Stimulated activated CD4-positive, alpha-beta T cell treated with anti-CD3 and anti-CD28 coated beads, TNF-alpha, amount 100 ng/mL, for 48 hours (primary cell): ENCODE results near the gene EFEMP1.

Experiments
- DNase-seq, 3 donors: peaks; one replicate each; pipeline ENCODE4 v3.0.0-alpha.2; 2020; ENCODE audit warnings: low read depth in 3 of 3

EFEMP1 gene, protein sequence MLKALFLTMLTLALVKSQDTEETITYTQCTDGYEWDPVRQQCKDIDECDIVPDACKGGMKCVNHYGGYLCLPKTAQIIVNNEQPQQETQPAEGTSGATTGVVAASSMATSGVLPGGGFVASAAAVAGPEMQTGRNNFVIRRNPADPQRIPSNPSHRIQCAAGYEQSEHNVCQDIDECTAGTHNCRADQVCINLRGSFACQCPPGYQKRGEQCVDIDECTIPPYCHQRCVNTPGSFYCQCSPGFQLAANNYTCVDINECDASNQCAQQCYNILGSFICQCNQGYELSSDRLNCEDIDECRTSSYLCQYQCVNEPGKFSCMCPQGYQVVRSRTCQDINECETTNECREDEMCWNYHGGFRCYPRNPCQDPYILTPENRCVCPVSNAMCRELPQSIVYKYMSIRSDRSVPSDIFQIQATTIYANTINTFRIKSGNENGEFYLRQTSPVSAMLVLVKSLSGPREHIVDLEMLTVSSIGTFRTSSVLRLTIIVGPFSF

DNA sequence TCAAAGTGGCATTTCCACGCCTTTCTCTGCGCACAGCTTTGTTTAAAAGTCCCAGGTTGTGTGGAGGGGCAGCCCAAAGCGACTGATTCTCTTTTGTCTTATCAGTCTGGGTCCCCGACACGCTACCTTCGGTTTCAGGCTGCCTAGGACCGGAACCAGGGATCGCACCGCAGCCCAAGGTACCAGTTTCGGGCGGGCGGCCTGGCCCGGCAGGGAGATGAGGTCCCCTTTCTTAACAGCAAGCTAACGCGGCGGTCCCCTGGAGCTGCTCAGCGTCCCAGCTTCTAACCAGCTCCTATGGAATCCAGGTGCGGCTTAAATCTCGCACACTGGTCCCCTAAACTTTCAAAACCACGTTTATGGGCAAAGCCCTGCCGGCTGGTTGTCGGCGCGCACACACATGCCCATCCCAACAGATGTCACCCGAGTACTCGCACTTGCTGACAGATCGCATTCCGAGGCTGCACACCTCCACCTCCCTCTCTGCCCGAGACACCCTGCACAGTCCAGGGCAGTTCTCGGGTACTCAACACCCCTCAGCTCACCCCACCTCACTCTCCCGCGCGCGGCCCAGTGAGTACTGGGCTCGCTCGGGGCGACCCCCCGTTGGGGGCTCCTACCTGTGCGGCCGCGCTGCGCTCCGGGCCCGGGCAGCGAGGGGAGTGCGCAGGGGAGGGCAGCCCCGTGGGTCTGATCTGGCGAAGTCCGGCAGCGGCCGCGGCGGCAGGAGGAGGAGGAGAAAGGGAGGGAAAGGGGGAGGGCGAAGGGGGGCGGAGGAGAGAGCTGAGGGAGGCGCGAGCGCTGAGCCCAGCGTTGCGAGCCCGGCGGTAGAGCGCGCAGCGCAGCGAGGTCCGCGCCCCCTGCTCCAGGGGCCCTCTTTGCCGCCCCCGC, at the start of gene EFEMP1:
TSS of gene EFEMP1 (minus strand) at position 692 of the 891 bp plus-strand sequence. CDS start 1,342 bp downstream, outside the sequence.
- no peak for DNase-seq

DNA sequence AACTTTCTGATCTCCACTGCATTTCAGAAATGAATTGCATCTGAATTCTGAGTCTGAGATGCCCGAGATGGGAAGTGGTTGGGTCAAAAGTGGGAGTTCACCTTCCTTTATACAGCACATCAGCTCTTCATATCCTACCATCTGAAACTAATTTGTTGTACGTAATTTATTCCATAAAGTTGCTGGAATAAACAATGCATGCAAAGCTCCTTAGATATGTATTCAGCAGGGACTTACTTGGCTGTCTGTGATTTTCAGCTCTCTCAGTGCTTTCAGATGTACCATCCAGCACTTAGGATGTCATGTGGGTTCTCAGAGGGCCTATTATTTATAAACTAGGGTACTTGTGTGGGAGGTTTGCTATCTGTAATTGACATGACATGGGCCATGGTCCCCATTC, 46.9 kb upstream of the EFEMP1 start:
- DNase-seq, result no peak

DNA sequence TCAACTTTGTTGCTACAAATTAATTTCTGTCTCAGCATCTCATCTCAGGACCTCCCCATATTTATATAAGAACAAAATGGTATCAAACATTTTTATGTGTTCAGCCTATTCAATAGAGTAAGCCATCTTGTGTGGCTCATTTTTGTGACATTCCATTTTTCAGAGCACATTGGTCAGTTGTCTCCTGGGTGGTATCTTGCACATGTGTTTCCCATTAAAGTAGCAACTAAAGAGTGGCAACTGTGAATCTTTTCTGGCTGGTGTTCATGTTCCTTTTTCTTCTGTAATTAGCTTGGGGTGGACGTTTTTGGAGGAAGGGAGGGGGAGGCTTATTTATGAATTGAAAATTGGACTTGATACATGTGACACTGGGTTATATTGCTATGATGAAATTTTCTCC, 45.4 kb upstream of the EFEMP1 start:
- DNase-seq, result no peak

DNA sequence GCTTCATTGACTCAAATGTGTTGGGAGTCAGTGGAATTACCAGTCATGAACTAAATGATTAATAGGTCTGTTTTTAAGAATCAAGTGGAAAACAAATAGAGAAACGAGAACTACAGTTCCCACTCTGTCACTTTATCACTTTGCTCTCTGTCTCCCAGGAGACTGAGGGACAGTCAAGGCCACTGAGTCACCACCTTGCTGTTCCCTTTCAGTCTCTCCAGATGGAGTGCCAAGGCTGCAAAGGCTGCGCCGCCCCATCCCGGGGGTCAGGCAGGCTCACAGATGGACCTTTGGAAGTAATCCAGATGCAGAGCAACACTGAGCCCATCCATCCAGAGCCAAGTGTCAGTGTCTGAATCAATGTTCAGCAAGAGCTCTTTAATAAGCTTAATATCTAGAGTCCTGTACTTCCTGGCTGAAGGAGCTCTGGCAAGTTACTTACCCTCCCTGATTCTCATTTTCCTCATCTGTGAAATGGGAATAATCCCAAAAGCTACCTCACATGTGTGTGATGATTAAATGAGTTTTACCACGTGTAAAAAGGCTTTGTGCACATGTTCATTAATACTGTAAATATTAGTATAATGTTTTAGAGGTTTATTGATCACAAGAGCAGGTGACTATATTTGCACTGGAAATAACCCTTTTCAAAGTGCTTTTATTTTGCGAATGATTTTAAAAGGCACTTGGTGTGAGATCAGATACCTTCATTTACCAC, 43.0 kb upstream of the EFEMP1 start:
- DNase-seq, result no peak

DNA sequence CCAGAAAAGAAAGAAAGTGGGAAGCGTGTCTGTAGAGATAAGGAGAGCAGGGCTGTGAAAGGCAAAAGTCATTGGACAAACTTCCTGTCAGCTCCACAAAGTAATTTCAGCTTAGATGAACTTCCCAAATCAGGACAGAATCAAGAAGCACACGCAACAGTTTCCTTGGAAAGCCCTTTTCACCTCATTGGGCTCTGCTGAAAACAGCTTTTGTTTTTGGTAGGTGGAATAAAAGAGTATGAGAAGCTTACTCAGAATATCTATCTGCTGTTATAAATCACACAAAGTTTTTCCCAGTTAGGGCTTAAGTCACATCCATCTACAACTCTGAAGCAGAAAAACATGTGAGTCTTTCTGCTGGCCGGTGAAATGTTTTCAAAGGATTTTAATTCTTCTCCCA, 42.4 kb upstream of the EFEMP1 start:
- DNase-seq, result no peak

DNA sequence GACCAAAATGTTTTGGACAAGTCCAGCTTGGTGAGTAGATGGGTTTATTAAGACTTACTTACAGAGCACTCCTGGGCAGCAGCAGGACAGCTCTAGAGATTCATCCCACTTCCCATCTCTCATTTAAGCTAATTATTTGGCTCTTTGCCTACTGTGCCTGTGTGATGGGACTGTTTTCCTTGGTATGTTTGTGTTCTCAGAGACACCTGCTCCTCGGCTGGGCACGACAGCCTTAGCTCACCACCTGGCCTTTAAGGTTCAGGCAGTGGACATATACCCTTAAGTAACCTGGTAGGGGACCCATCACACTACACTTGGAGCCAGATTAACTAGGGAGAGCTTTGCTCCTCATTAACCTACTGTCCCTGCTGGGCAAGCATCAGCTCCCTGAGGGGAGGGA, 41.7 kb upstream of the EFEMP1 start:
- DNase-seq, result no peak

DNA sequence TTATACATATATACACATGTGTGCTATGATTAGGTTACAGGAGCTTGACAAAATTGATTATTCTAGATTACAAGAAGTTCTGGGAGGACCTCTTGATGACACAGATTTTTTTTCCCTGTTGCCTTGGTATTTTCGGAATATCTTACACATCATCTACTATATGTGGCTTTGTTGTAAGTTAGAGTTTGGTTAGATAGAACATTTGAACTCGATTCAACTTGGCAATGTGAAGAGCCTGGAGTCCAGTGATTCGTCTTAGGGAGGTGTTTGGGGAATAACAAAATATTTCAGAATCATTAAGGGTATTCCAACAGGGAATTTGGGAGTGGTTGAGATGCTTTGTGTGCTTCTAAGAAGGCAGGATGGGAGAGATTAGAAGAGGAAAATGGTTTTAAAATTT, 39.3 kb upstream of the EFEMP1 start:
- no peak for DNase-seq

DNA sequence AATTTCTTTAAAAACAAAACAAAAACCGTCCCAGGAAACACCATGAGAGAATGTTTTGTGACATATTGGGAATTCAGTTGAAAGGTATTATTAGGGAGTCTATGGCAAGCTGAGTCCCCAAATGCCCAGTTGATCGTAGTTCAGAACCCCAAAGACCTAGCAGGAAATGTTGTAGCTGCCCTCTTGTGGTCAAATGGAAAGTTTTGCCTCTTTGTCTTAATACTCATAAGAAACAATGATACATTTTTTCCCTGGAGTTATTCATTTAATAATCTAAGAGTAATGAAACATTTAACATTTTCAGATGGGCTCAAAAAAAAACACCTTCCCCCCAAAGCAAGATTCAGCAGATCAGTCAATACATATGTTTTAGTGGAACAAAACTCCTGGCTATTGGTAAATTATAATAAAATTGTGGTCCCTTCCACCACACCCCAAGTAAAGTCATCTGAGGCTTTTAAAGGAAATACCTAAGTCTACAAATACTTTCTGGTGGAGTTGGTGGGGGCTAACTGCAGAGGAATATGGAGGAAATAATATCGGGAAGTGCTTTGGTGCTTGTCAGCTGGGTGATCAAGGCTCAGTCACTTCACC, 37.8 kb upstream of the EFEMP1 start:
- DNase-seq, result no peak

DNA sequence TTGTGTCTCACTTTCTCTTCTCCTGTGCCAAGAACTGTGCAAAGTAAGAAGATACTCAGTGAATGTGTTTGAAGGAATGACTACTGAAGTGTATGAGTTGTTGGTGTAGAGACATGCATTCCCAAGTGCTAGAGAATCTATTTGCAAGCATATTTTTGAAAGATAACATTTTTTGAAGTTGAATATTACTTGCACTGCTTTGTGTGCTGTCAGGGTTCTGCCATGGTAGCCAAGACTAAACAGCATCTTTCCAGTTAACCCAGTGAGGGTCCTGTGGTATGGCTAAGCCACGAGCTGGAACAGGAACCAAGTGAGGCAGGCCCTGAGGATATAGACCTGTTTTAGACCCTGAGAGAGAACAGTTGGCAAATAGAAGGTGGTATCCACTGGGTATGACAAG, 35.2 kb upstream of the EFEMP1 start:
- no peak for DNase-seq

DNA sequence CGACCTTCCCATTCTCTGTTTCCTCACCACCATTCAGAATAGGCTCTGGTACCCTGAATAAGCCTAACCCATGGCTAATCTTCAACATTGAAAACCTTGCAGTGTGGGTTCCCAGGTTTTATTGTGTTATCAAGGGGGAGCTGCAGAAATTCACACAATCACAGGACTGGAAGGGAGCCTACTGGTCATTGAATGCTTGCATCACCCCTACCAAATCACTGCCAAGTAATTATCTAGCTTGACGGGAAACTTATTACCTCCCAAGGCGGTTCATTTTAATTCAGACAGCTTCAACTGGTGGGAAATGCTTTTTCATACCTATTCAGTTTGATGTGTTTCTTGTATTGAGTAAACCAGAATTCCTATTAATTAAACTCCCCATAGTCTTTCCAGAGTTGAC, 33.6 kb upstream of the EFEMP1 start:
- DNase-seq, result no peak

DNA sequence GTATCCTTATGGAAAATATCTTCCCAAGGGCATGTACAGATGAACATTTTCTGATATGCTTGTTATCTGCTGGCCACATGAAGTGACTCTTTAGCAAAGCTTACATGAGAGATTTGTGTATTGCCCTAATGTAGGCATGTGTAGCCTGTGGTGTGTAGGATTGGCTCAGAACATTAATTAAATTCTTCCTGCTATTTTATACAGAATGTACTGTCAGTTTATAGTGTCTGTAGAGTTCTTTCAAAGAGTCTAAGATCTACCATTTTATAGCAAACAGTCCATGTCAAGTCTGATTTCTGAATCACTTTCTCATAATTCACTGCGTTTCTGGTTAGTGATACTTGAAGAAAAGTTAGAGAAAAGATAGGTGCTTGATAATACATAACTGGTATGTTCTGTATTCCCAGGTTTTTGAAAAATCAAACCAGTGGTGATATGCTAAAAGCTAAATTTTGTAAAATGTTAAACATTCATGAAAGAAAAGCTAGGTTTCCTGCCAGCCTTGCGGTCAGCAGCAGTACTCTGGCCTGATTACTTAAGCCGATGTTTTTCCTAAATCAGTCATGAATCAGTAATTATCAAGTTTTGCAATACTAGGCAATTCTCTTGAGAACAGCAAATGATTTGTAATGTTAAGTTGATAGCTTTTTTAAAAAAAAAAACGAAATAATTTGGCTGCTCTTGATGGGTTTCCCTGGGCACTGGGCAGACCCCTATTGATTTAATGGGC, 30.9 kb upstream of the EFEMP1 start:
- no peak for DNase-seq

DNA sequence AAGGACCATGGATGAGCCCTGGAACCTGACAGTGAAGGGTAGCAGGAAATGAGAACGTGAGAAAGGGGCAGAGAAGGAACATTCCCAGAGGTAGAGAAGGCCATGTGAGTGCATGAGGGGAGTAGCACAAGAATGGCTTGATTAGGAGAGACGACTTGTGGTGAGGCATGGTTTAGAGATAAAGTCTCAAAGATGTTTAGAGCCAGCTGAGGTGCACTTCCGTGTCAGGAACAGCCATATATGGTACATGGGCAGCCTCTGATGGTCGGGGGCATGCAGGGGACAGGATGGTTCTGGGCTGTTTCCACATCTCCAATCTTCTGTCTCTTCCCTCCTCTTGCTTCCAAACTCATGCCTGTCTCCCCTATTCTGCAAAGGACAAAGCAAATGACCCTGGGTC, 28.8 kb upstream of the EFEMP1 start:
- DNase-seq, result no peak

DNA sequence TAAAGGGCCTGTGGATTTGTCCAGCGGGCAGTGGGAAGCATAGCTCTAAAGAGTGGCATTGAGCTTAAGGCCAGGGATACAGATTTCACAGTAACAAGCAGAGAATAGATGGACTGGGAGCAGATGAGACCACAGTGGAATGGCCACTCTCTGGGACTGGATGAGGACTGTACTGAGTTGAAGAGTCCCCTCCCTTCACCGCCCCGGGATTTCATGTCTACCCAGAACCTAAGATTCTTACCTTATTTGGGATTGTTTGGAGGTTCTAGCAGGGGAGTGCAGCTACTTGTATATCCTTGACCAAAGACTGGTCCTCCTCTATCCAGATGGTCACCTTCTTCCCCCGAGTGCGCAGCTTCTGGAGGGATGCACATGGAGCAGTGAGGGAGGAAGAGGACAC, 28.0 kb upstream of the EFEMP1 start:
- DNase-seq, result no peak

DNA sequence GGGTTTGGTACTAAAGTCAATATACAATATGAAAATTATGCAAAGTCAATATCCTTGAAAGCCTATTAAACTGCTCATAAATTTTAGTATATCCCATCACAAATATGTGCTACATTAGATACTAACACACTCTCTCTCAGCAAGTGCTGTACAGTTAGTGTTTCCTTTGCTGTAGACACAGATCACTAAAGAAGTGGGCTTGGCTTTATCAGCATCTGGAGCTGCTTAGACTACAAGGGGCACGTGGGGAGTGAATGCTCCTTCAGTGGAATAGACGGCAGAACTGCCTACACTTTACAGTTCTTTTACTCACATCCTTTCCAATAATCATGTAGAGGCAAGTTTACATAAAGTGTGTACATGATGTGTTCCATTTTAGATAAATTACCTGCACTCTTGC, 26.0 kb upstream of the EFEMP1 start:
- DNase-seq, result no peak

DNA sequence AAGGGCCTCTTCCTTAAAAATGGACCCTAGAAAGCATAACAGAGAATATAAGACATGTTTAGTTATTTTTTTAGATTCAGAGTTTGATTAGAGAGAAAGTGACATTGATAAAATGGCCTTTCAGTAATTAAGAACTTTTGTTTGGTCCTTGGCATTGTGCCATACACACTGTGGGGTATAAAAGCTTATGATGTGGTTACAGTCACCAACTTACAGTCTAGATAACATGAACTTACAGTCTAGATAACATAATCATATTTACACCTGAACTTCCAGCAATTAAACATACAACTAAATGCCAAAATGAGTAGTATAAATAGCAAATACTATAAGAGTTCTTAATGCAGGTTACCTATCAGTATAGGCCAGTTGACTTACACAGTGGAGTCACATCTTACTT, 25.6 kb upstream of the EFEMP1 start:
- no peak for DNase-seq

DNA sequence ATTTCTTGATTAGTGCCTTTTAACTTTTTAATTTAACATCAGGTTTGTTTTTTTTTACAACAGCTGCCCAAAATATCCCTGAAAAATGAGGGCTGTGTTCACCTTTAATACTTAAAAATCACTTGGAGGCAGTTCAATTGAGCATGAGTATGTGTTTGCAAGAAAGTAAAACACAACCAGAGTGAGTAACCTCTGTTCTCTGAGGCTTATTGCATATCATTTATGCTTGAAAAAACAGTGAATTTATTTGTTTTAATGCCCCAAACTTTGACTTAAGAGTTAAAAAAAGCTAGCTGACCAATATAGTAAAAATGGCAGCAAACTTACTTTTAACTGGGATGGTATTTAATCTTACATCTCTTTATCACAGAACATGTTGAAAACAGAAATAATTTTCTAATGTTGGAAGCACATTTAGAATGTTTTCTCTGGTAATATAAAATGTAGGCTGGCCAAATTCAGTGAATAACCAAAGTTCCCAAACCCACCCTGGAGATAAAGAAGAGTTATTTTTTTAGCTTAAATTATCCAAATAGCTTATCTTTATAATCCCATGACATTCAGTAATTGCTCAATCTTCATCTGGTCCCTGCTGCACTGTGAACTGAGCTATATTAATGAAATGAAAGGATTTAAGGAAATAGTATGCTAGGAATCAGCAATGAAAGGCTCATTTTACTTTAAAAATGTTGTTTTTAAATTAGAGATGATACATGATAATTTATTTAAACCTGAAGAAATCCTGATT, 24.8 kb upstream of the EFEMP1 start:
- DNase-seq, result no peak

DNA sequence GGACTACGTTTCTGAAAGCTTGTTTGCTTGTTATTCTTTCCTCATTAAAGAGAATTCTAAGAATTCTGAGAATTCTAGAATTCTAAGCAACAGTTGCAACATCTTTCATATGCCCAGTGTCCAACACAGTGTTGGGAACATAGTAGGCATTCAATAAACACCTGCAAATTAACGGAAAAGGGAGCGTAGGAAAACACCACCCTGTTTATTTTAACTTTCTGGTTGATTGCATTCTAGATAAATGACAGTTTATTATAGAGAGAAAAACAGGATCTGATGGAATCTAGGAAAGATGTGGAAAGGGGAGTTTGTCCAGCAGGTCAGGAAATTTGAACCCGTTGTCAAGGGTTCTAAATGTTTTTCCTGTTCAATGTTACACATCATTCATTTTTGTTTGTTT, 24.2 kb upstream of the EFEMP1 start:
- no peak for DNase-seq

DNA sequence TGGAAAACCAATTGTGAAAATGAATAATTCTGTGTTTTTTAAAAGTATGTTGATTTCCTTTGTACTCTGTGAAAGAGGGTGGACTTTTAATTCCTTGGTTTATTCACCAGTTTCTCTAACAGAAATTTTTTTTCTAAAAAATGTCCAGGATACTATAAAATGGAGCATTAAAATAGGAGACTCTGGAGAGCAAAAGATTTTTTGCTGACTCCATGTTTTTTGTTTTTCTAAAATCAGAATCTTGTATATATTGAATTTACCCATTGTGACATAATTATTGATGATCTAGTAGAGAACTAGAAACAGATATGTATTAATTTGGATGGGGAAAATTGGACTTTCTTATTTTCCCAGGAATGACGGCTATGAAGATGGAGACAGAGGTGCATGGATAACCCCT, 23.2 kb upstream of the EFEMP1 start:
- DNase-seq, result no peak

DNA sequence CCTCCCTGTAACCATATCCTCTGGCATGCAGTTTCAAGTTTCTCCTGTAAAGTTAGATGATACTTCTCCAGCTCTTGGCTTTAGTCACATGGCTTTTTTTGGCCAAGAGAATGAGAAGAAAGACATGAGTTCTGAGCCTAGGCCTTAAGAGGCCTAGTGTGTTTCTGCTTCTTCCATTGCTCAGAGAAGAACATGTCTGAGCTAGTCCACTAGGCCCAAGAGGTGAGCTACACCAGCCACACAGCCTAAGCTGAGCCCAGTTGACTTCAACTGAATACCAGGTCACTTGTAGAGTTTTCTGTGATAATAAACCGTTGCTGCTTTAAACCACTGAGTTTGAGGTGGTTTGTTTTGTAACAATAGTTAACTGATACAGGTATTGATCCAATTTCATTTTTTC, 19.9 kb upstream of the EFEMP1 start:
- no peak for DNase-seq

DNA sequence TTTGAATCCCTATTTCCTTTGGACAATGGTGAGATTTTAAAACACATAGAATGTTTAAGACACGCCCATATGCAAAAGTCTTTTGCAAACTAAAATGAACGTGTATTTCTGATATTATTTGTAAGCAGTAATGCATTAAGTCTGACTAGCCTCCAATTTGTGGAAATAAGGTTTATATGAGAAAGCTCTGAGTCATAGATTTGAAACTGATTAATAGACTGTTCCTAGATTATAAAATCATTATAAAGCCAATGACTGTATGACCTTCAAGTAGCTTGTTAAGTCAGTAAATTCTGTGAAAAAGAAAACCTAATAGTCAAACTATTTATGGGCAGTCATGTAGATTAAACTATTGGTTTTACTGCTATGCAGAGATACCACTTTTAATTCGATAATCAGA, 12.8 kb upstream of the EFEMP1 start:
- DNase-seq, result no peak
